HepG2 (cell line): ENCODE results near the gene MORN1. TPM values are rescaled to one million over a fixed set of nuclear protein-coding genes. Genes with fewer than 3 reads are reported as not detected.

Source experiments
- ATAC-seq: fragments of 200-7000 bp; cut with Tn5 transposase; 3 replicates; pipeline ENCODE4 v1.9.1; 2020; ENCODE audit warnings: mild to moderate bottlenecking, moderate library complexity
- BruUV-seq: library from RNA; stranded (reverse); fragments of 400-500 nt; replicated peaks from 2 replicates; lab custom pipeline; 2021; lab: Mats Ljungman, UMichigan
- CTCF ChIA-PET: fragments of 300-600 bp; formaldehyde crosslinking; extraction: SDS; loops from one replicate; lab custom pipeline; 2021; ENCODE audit warnings: low total read pairs, inconsistent platforms, low intra/inter-chr PET ratio; lab: Yijun Ruan, JAX
- POLR2A ChIA-PET: fragments of 350-600 bp; sonication (Branson Sonifier 250); formaldehyde crosslinking; loops from one replicate; lab custom pipeline; 2020; ENCODE audit warnings: antibody characterized with exemption, inconsistent platforms; lab: Yijun Ruan, JAX
- DNase-seq: peaks from one replicate; pipeline ENCODE4 v3.0.0-alpha.2; 2015; ENCODE audit warnings: low spot score
- FAIRE-seq: peaks from 3 replicates; lab custom pipeline; 2011; peaks lifted over from hg19 to GRCh38; lab: Jason Lieb, UNC
- H2AFZ ChIP-seq: one replicate; pipeline ENCODE4 v1.6.1; 2011; ENCODE audit warnings: low read length, inconsistent platforms
- H3K27ac ChIP-seq: fragments of 300-600 bp; 3 replicates; pipeline ENCODE4 v1.8.0; 2011; ENCODE audit warnings: mixed run types, mild to moderate bottlenecking, mixed read lengths, low read length, inconsistent platforms; ENCODE audit not compliant: insufficient read depth; ENCODE audit errors: extremely low read length
- H3K27me3 ChIP-seq, 2 experiments: fragments of 200-600 bp in 1 of 2; 2 replicates in 1 of 2; 3 replicates in 1 of 2; pipeline versions ENCODE4 v1.6.0 to v1.8.0; 2011; ENCODE audit warnings: low read length in 2 of 2, mild to moderate bottlenecking in 2 of 2, moderate library complexity in 2 of 2, inconsistent platforms in 1 of 2; ENCODE audit not compliant: insufficient read depth in 2 of 2, control insufficient read depth in 1 of 2
- H3K36me3 ChIP-seq, 2 experiments: fragments of 200-600 bp in 1 of 2; replicated peaks in 1 of 2; 2 replicates in 1 of 2; 3 replicates in 1 of 2; pipeline versions ENCODE4 v1.5.1 to v1.8.0; 2011; ENCODE audit warnings: low read length in 2 of 2, inconsistent platforms in 1 of 2; ENCODE audit not compliant: insufficient read depth in 2 of 2, control insufficient read depth in 1 of 2
- H3K4me1 ChIP-seq: 2 replicates; pipeline ENCODE4 v1.5.1; 2012; ENCODE audit warnings: low read length, inconsistent platforms; ENCODE audit not compliant: insufficient read depth
- H3K4me2 ChIP-seq: 2 replicates; pipeline ENCODE4 v1.6.0; 2011; ENCODE audit warnings: low read depth, low read length, inconsistent platforms
- H3K4me3 ChIP-seq, 3 experiments: fragments of 200-600 bp in 1 of 3; sonication (generic), shearing (Covaris generic) in 1 of 3; replicated peaks in 1 of 3; 2 replicates each; pipeline ENCODE4 v1.5.1; 2011 to 2016; ENCODE audit warnings: low read length in 3 of 3, inconsistent platforms in 2 of 3, low read depth in 2 of 3, mild to moderate bottlenecking in 2 of 3, control low read depth in 1 of 3, mixed read lengths in 1 of 3; ENCODE audit not compliant: insufficient read depth in 1 of 3
- H3K79me2 ChIP-seq: one replicate; pipeline ENCODE4 v1.6.1; 2011; ENCODE audit warnings: low read length, inconsistent platforms; ENCODE audit not compliant: insufficient read depth
- H3K9ac ChIP-seq: 2 replicates; pipeline ENCODE4 v1.6.0; 2011; ENCODE audit warnings: mild to moderate bottlenecking, low read depth, low read length, inconsistent platforms; ENCODE audit not compliant: insufficient read depth
- H3K9me3 ChIP-seq: 2 replicates; pipeline ENCODE4 v1.5.1; 2012; ENCODE audit warnings: mild to moderate bottlenecking, low read length
- H4K20me1 ChIP-seq: 2 replicates; pipeline ENCODE4 v1.6.0; 2011; ENCODE audit warnings: inconsistent platforms, mild to moderate bottlenecking, low read length, moderate library complexity; ENCODE audit not compliant: insufficient read depth
- ATF2 ChIP-seq: sonication (generic); formaldehyde crosslinking; IDR thresholded peaks from 2 replicates; pipeline ENCODE4 v1.4.0; 2020; ENCODE audit warnings: missing genetic modification reagents
- BCLAF1 ChIP-seq: fragments of 450-650 bp; IDR thresholded peaks from 2 replicates; pipeline ENCODE4 v1.6.1; 2017; ENCODE audit warnings: mild to moderate bottlenecking
- KDM4B ChIP-seq: sonication (generic); formaldehyde crosslinking; IDR thresholded peaks from 2 replicates; pipeline ENCODE4 v1.4.0; 2020; ENCODE audit warnings: missing genetic modification reagents
- MTERF4 ChIP-seq: sonication (generic); formaldehyde crosslinking; IDR thresholded peaks from 2 replicates; pipeline ENCODE4 v1.8.0; 2023; ENCODE audit warnings: mild to moderate bottlenecking, missing genetic modification reagents
- PPARG ChIP-seq: conservative IDR thresholded peaks from 2 replicates; pipeline ENCODE4 v1.6.1; 2016; ENCODE audit warnings: missing biosample characterization, missing genetic modification reagents
- SNAI1 ChIP-seq: sonication (generic); formaldehyde crosslinking; IDR thresholded peaks from 2 replicates; pipeline ENCODE4 v1.5.0; 2020; ENCODE audit warnings: mild to moderate bottlenecking, missing genetic modification reagents, borderline replicate concordance
- ZNF225 ChIP-seq: sonication (generic); formaldehyde crosslinking; IDR thresholded peaks from 2 replicates; pipeline ENCODE4 v1.4.0; 2020; ENCODE audit warnings: mild to moderate bottlenecking, missing genetic modification reagents
- ZNF275 ChIP-seq: sonication (generic); formaldehyde crosslinking; IDR thresholded peaks from 2 replicates; pipeline ENCODE4 v1.8.0; 2022; ENCODE audit warnings: missing genetic modification reagents, mild to moderate bottlenecking, inconsistent platforms, borderline replicate concordance
- ZNF34 ChIP-seq: sonication (generic); formaldehyde crosslinking; IDR thresholded peaks from 2 replicates; pipeline ENCODE4 v1.4.0; 2020; ENCODE audit warnings: mild to moderate bottlenecking, missing genetic modification reagents, borderline replicate concordance
- ZNF687 ChIP-seq: sonication (generic); formaldehyde crosslinking; IDR thresholded peaks from 2 replicates; pipeline ENCODE4 v1.5.1; 2020; ENCODE audit warnings: mild to moderate bottlenecking, missing genetic modification reagents, moderate library complexity
- ZNF768 ChIP-seq: sonication (generic); formaldehyde crosslinking; IDR thresholded peaks from 2 replicates; pipeline ENCODE4 v1.4.0; 2020; ENCODE audit warnings: missing genetic modification reagents
- WGBS: methylation state at CpG from one replicate; pipeline ENCODE4 v1.1.6; 2017; ENCODE audit warnings: low lambda C conversion rate; 5-methylcytosine and 5-hydroxymethylcytosine counted together
- in situ Hi-C: cut with HindIII; loops from 2 replicates; pipeline ENCODE4 v1.10.0; 2017; ENCODE audit warnings: low pct_unique_long_range_greater_than_20kb; ENCODE audit not compliant: extremely low pct_ligation_motif_present
- intact Hi-C: fragments of 100-400 bp; cut with micrococcal nuclease; formaldehyde crosslinking; loops from one replicate; pipeline ENCODE4 v1.10.0; 2022; ENCODE audit not compliant: unreplicated experiment
- polyA plus RNA-seq, 8 experiments: library from polyadenylated mRNA; depleted of rRNA in 3 of 8; stranded (reverse) in 7 of 8; unstranded in 1 of 8; fragments of >200 nt; fragmentation: Illumina TruSeq in 4 of 8; extraction: Trizol in 4 of 8; gene quantifications; 2 replicates each; pipeline versions ENCODE4 v1.2.1 to v1.2.3, GENCODE V29; 2011 to 2016; ENCODE audit warnings: low read depth in 4 of 8, missing spikeins in 1 of 8, mixed read lengths in 1 of 8; ENCODE audit not compliant: insufficient read depth in 1 of 8
- total RNA-seq, 5 experiments: library from RNA; depleted of rRNA; stranded (reverse); fragments of >200 nt; fragmentation: Illumina TruSeq; extraction: Trizol; gene quantifications; 2 replicates each; pipeline ENCODE4 v1.2.3, GENCODE V29; 2016; ENCODE audit warnings: low read depth in 1 of 5

MORN1 gene
- total and polyA plus RNA-seq, 2 of the 13 experiments (the other 11 are each of a cell fraction or from before 2014, with no cell fraction given) = 3.1 to 6.5 TPM

- intact Hi-C loops = loop anchor here (2.0 kb wide), 1 partner anchor 231 kb away; no protein-coding TSS in a partner anchor
- no TSS peak for BruUV-seq
- ATAC-seq (peak; percentile 28), FAIRE-seq (no peak), DNase-seq (no peak)
- Histone ChIP-seq H3K4me3 (peak overlapping the region; percentile 79 to 98 (median 94)), H3K36me3 (peaks cover 21 to 31% of the 10 kb centered on the region in 2 experiments), H3K9ac (peak overlapping the region; percentile 91), H3K4me2 (peak overlapping the region; percentile 94), H3K27ac (peak overlapping the region; percentile 55), H3K27me3 (peaks cover 3 to 17% of the 10 kb centered on the region in 2 experiments; a peak in 4 of 5 replicates), H3K4me1 (peaks cover 34% of the 10 kb centered on the region), H2AFZ (no peak overlapping the region), H3K9me3 (no peaks in the 10 kb centered on the region), H4K20me1 (no peaks in the 10 kb centered on the region), H3K79me2 (peaks cover 17% of the 10 kb centered on the region)
- in situ Hi-C loops = loop anchor here (5.0 kb wide), 1 partner anchor 135 kb away; no protein-coding TSS in a partner anchor
- POLR2A ChIA-PET = interaction anchor here (1.1 to 2.4 kb wide), 2 partner anchors 21 to 133 kb away, joined by 4 to 29 read pairs; partner anchors contain the start of genes MORN1 and RER1
- WGBS = 40% methylated on average over 1 of the region's 38 CpGs
- CTCF ChIA-PET = no interaction called here
- TF ChIP-seq PPARG (no peak), SNAI1 (CRISPR knock-in tag) (0 out of 2 replicates have a peak, but pooled peaks have one; percentile 65), ZNF768 (CRISPR knock-in tag) (no peak), ZNF34 (CRISPR knock-in tag) (no peak), ZNF275 (CRISPR knock-in tag) (0 out of 2 replicates have a peak, but pooled peaks have one; percentile 34), KDM4B (no peak), ZNF225 (CRISPR knock-in tag) (no peak), ZNF687 (CRISPR knock-in tag) (0 out of 2 replicates have a peak, but pooled peaks have one; percentile 1), MTERF4 (CRISPR knock-in tag) (0 out of 2 replicates have a peak, but pooled peaks have one; percentile 66), BCLAF1 (no peak), ATF2 (no peak)
These were observed 20.5 kb upstream of the MORN1 start for GRCh38 chr1:2411801-2412394.
